Loucy (cell line): ENCODE results near the gene FOSL1.

Experiments
- CTCF ChIP-seq: fragments of 200-600 bp; sonication (generic); conservative IDR thresholded peaks from 2 replicates; pipeline ENCODE4 v1.5.1; 2014; ENCODE audit warnings: mild to moderate bottlenecking, antibody characterized with exemption, low read length
- EZH2phosphoT487 ChIP-seq: fragments of 200-600 bp; IDR thresholded peaks from 2 replicates; pipeline ENCODE4 v1.6.1; 2018; ENCODE audit warnings: antibody characterized with exemption, mild to moderate bottlenecking, moderate library complexity, borderline replicate concordance

GRCh38 chr11:65917077-65917433, 16.9 kb upstream of the FOSL1 start:
- TF ChIP-seq CTCF (no peak), EZH2phosphoT487 (no peak)
